Testis (tissue), 3 donors: Measurements from ENCODE around the gene CDKAL1. TPM values are rescaled to one million over a fixed set of nuclear protein-coding genes. Genes with fewer than 3 reads are reported as not detected.

Experiments
- DNase-seq: peaks from one replicate; pipeline ENCODE4 v3.0.0-alpha.2; 2019
- H3K27ac ChIP-seq, 2 donors: fragments of 200-600 bp; sonication (generic); one replicate each; pipeline ENCODE4 v1.5.1; 2019
- H3K27me3 ChIP-seq: fragments of 200-600 bp; sonication (generic); one replicate; pipeline ENCODE4 v1.5.1; 2019
- H3K36me3 ChIP-seq: fragments of 200-600 bp; sonication (generic); one replicate; pipeline ENCODE4 v1.5.1; 2017; ENCODE audit warnings: low read depth; ENCODE audit errors: missing control alignments
- H3K4me1 ChIP-seq: fragments of 200-600 bp; sonication (generic); one replicate; pipeline ENCODE4 v1.5.1; 2019
- H3K4me3 ChIP-seq, 2 donors: fragments of 200-600 bp; sonication (generic); one replicate each; pipeline ENCODE4 v1.5.1; 2017 to 2019
- H3K9me3 ChIP-seq: fragments of 200-600 bp; sonication (generic); one replicate; pipeline ENCODE4 v1.5.1; 2017
- POLR2A ChIP-seq: fragments of 450-650 bp; IDR thresholded peaks from one replicate; pipeline ENCODE4 v1.6.1; 2017; ENCODE audit warnings: antibody characterized with exemption, mild to moderate bottlenecking, moderate library complexity
- WGBS, 2 donors: methylation state at CpG; one replicate each; pipeline ENCODE4 v1.1.5; 2018; 5-methylcytosine and 5-hydroxymethylcytosine counted together
- intact Hi-C: fragments of 100-400 bp; cut with DNase I; formaldehyde crosslinking; loops from one replicate; pipeline ENCODE4 v1.15.1; 2023; ENCODE audit warnings: low total_unique reads
- polyA plus RNA-seq: library from polyadenylated mRNA; stranded (reverse); fragments of 350-450 nt; fragmentation: Illumina TruSeq; extraction: RNeasy Lipid Tissue Mini Kit (QIAGEN cat#74804); gene quantifications from one replicate; pipeline ENCODE4 v1.2.3, GENCODE V29; 2014; ENCODE audit warnings: low read depth, low replicate concordance; ENCODE audit not compliant: insufficient read depth
- total RNA-seq, 2 donors: library from RNA; depleted of rRNA; stranded (reverse); fragments of >200 nt; gene quantifications; one replicate each; pipeline ENCODE4 v1.2.3, GENCODE V29; 2016
- TF ChIP-seq, protein P1 (sequence below), 3 experiments: fragments of 450-650 bp in 2 of 3; fragments of 200-600 bp in 1 of 3; sonication (generic) in 1 of 3; IDR thresholded peaks; one replicate each; pipeline ENCODE4 v1.5.1; 2016 to 2019; ENCODE audit warnings: antibody characterized with exemption in 3 of 3, mild to moderate bottlenecking in 2 of 3, moderate library complexity in 1 of 3

Gene CDKAL1
- total and polyA plus RNA-seq, 3 donors from 2014 or later, result 11.1 to 18.5 (median 16.1) TPM

DNA sequence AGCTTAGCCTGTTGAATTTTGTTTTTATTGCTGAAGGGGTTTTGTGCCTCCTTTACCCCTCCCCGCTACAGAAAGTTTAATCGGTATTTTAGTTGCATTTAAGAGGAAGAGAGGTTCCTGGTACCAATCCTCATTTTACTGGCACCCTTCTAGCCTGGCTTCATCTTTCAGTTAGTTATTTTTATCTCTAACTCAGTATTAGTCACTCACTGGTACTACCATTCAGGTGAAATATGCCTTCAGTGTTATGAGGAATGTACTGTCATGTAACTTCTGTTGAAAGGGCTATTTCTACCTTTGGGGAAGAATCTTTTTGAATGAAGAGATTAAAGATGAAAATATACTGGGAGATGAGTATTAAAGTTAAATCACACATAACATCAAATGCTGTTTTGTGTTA is 211.8 kb downstream of the CDKAL1 start:
- Histone ChIP-seq H3K4me3 (no peak overlapping the region), H3K27ac (no peak overlapping the region), H3K36me3 (no peaks in the 10 kb centered on the region), H3K4me1 (no peaks in the 10 kb centered on the region), H3K27me3 (no peaks in the 10 kb centered on the region), H3K9me3 (no peaks in the 10 kb centered on the region)
- TF ChIP-seq, protein P1, sequence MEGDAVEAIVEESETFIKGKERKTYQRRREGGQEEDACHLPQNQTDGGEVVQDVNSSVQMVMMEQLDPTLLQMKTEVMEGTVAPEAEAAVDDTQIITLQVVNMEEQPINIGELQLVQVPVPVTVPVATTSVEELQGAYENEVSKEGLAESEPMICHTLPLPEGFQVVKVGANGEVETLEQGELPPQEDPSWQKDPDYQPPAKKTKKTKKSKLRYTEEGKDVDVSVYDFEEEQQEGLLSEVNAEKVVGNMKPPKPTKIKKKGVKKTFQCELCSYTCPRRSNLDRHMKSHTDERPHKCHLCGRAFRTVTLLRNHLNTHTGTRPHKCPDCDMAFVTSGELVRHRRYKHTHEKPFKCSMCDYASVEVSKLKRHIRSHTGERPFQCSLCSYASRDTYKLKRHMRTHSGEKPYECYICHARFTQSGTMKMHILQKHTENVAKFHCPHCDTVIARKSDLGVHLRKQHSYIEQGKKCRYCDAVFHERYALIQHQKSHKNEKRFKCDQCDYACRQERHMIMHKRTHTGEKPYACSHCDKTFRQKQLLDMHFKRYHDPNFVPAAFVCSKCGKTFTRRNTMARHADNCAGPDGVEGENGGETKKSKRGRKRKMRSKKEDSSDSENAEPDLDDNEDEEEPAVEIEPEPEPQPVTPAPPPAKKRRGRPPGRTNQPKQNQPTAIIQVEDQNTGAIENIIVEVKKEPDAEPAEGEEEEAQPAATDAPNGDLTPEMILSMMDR (IDR thresholded peaks at IDR 0.05), result no peak
- TF ChIP-seq POLR2A, result no peak
- WGBS, 2 donors, result 77 to 81% methylated on average over 2 of the region's 2 CpGs
- no peak for DNase-seq
- intact Hi-C loops, result no loop called here

DNA sequence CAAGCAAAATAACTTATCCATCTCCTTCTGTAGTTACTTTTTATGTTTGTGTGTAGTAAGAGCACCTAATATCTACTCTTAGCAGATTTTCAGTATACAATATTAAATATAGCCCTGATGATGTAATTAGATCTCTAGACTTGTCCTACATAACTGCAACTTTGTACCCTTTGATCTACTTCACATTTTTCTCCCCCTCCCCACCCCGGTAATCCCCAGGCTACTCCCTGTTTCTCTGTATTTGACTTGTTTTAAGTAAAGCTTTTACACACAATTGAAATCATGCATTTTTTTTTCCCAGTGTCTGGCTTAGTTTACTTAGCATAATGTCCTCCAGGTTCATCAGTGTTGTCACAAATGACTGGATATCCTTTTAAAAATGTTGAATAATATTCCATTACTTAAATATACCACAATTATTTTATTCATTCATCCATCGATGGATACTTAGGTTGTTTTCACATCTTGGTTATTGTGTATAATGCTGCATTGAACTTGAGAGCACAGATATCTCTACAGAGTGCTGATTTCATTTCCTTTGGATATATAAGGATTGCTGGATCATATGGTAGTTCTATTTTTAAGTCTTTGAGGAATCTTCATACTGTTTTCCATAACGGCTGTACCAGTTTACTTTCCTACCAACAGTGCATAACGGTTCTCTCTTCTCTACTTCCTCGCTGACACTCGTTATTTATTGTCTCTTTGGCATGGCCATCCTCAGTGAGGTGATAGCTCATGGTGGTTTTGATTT is 212.7 kb downstream of the CDKAL1 start:
- H3K36me3 ChIP-seq, result no peaks in the 10 kb centered on the region
- no peaks in the 10 kb centered on the region for H3K9me3 ChIP-seq
- no peaks in the 10 kb centered on the region for H3K4me1 ChIP-seq
- TF ChIP-seq, protein P1 (IDR thresholded peaks at IDR 0.05), result no peak
- TF ChIP-seq POLR2A, result no peak
- no peak for DNase-seq
- H3K27ac ChIP-seq, result no peak overlapping the region
- H3K4me3 ChIP-seq, result no peak overlapping the region
- no peaks in the 10 kb centered on the region for H3K27me3 ChIP-seq
- intact Hi-C loops, result no loop called here
- 87 to 88% methylated on average over 6 of the region's 6 CpGs for WGBS, 2 donors

GRCh38 chr6:20747991-20748390 is 213.7 kb downstream of the CDKAL1 start:
- intact Hi-C loops, result no loop called here
- 94% methylated on average over 2 of the region's 2 CpGs for WGBS, 2 donors
- TF ChIP-seq POLR2A, result no peak
- TF ChIP-seq, protein P1 (IDR thresholded peaks at IDR 0.05), result no peak

GRCh38 chr6:20751293-20751935 is 217.2 kb downstream of the CDKAL1 start:
- DNase-seq, result no peak
- TF ChIP-seq POLR2A, result no peak
- TF ChIP-seq, protein P1 (IDR thresholded peaks at IDR 0.05), result no peak
- H3K4me1 ChIP-seq, result no peaks in the 10 kb centered on the region

More at GRCh38 chr6:20747991-20748390, 213.7 kb downstream of the CDKAL1 start:
- no peaks in the 10 kb centered on the region for H3K4me1 ChIP-seq
- H3K27ac ChIP-seq, result no peak overlapping the region
- no peak overlapping the region for H3K4me3 ChIP-seq
- no peaks in the 10 kb centered on the region for H3K9me3 ChIP-seq
- H3K27me3 ChIP-seq, result no peaks in the 10 kb centered on the region
- DNase-seq, result no peak
- no peaks in the 10 kb centered on the region for H3K36me3 ChIP-seq

More at GRCh38 chr6:20751293-20751935, 217.2 kb downstream of the CDKAL1 start:
- H3K36me3 ChIP-seq, result no peaks in the 10 kb centered on the region
- H3K4me3 ChIP-seq, result no peak overlapping the region
- no peaks in the 10 kb centered on the region for H3K27me3 ChIP-seq
- intact Hi-C loops, result no loop called here
- H3K9me3 ChIP-seq, result no peaks in the 10 kb centered on the region
- H3K27ac ChIP-seq, result no peak overlapping the region
